RWPE2 (cell line): ENCODE data around the gene SKAP1.
"Not testable (repeated sequence)": the region's sequence is repeated elsewhere in the genome, so short reads cannot be mapped to it uniquely, and the experiment has no call there.

ENCODE experiments used
- ATAC-seq: fragments of 200-7000 bp; cut with Tn5 transposase; 3 replicates; pipeline ENCODE4 v1.9.1; 2021; ENCODE audit warnings: low read depth
- DNase-seq: peaks from one replicate; pipeline ENCODE4 v3.0.0-alpha.2; 2020; ENCODE audit warnings: low spot score
- H3K27ac ChIP-seq: fragments of 450-650 bp; 2 replicates; pipeline ENCODE4 v1.5.1; 2017; ENCODE audit warnings: mild to moderate bottlenecking; ENCODE audit not compliant: poor library complexity, severe bottlenecking
- H3K27me3 ChIP-seq: fragments of 250-450 bp; sonication (Bioruptor Pico); 2 replicates; pipeline ENCODE4 v1.5.1; 2021; ENCODE audit warnings: mild to moderate bottlenecking, moderate library complexity; ENCODE audit not compliant: insufficient read depth, poor library complexity, severe bottlenecking
- H3K36me3 ChIP-seq: fragments of 250-450 bp; sonication (Bioruptor Pico); 2 replicates; pipeline ENCODE4 v1.5.1; 2020; ENCODE audit warnings: low read depth, mild to moderate bottlenecking, moderate library complexity
- H3K4me1 ChIP-seq: fragments of 250-450 bp; sonication (Bioruptor Pico); 2 replicates; pipeline ENCODE4 v1.5.1; 2021; ENCODE audit warnings: mild to moderate bottlenecking, moderate library complexity; ENCODE audit not compliant: insufficient read depth, poor library complexity, severe bottlenecking
- H3K4me3 ChIP-seq: fragments of 250-450 bp; sonication (Bioruptor Pico); 2 replicates; pipeline ENCODE4 v1.5.1; 2021; ENCODE audit warnings: mild to moderate bottlenecking, moderate library complexity; ENCODE audit not compliant: severe bottlenecking
- H3K9me3 ChIP-seq: fragments of 250-450 bp; sonication (Bioruptor Pico); 2 replicates; pipeline ENCODE4 v1.5.1; 2021; ENCODE audit warnings: mild to moderate bottlenecking, moderate library complexity; ENCODE audit not compliant: severe bottlenecking
- TF ChIP-seq, protein P1 (sequence below): fragments of 450-650 bp; IDR thresholded peaks from one replicate; pipeline ENCODE4 v1.5.1; 2017; ENCODE audit warnings: mild to moderate bottlenecking, moderate library complexity; ENCODE audit not compliant: poor library complexity, severe bottlenecking

The SKAP1 gene

DNA sequence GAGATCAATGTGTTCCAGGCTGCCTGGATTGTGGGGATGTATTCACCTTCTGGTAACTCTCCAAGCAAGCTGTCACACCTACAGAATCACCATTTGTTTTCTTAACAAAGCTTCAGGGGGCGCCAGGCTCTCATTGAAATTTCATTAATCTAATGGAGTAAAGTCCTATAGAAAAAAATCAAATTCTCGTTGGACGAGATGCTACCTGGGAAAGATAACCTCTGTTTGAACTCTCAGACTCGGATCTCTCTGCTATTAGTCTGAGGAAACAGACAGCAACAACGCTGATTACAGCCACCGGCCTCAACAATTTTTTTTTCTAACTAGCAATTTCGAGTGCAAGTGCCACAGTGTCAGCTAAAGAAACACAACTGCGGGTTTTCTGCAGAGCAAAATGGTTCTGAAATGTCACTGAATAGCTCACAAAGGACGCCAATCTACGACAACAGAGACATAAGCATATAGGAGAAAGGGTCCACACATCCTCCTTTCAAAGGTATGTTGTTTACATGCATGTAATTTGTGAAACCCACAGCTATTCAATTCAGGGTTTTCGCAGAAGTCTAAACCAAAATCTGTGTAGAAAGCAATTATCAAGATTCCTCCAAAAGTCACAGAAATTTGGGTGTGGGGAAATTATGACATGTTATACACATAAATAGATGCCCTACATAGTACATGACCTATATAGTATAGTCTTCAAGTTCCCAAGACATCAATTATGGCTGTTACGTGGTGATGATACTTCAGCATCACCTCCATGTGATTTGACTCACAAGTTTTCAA is 135.8 kb downstream of the SKAP1 start:
- H3K27ac ChIP-seq = no peak overlapping the region

GRCh38 chr17:48293319-48294019 is 136.5 kb downstream of the SKAP1 start:
- no peak overlapping the region for H3K4me3 ChIP-seq
- H3K36me3 ChIP-seq = no peaks in the 10 kb centered on the region
- TF ChIP-seq, protein P1, sequence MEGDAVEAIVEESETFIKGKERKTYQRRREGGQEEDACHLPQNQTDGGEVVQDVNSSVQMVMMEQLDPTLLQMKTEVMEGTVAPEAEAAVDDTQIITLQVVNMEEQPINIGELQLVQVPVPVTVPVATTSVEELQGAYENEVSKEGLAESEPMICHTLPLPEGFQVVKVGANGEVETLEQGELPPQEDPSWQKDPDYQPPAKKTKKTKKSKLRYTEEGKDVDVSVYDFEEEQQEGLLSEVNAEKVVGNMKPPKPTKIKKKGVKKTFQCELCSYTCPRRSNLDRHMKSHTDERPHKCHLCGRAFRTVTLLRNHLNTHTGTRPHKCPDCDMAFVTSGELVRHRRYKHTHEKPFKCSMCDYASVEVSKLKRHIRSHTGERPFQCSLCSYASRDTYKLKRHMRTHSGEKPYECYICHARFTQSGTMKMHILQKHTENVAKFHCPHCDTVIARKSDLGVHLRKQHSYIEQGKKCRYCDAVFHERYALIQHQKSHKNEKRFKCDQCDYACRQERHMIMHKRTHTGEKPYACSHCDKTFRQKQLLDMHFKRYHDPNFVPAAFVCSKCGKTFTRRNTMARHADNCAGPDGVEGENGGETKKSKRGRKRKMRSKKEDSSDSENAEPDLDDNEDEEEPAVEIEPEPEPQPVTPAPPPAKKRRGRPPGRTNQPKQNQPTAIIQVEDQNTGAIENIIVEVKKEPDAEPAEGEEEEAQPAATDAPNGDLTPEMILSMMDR = no peak
- DNase-seq (no peak), ATAC-seq (no peak)
- no peaks in the 10 kb centered on the region for H3K9me3 ChIP-seq
- H3K27me3 ChIP-seq = no peaks in the 10 kb centered on the region
- no peak overlapping the region for H3K27ac ChIP-seq
- peaks cover 12% of the 10 kb centered on the region for H3K4me1 ChIP-seq

More for the DNA sequence above, 135.8 kb downstream of the SKAP1 start:
- Histone ChIP-seq H3K4me1 (peaks cover 9% of the 10 kb centered on the region), H3K36me3 (no peaks in the 10 kb centered on the region), H3K4me3 (no peak overlapping the region), H3K27me3 (no peaks in the 10 kb centered on the region), H3K9me3 (no peaks in the 10 kb centered on the region)
- DNase-seq = no peak
- no peak for ATAC-seq
- TF ChIP-seq, protein P1 = no peak

DNA sequence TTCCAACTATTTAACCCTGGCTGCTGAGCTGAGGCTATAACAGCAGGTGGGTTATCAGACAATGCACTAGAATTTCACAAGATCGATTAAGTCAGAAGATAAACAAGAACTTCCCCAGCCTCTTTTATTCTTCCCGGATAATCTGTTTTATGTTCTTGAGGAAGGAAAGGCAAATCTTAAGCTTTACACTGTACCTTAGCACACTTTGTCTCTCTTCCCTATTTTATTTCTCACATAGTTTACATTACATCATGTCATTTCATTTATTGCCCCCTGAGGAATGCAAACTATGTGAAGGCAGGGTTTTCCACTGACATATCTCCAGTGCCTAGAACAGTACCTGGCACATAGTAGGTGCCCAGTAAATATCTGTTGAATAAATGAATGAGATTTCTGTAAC is 139.6 kb downstream of the SKAP1 start:
- Histone ChIP-seq H3K27me3 (no peaks in the 10 kb centered on the region), H3K36me3 (no peaks in the 10 kb centered on the region), H3K27ac (no peak overlapping the region), H3K4me3 (no peak overlapping the region), H3K9me3 (no peaks in the 10 kb centered on the region), H3K4me1 (peaks cover 10% of the 10 kb centered on the region)
- ATAC-seq (no peak), DNase-seq (no peak)
- TF ChIP-seq, protein P1 = no peak

- H3K4me3 ChIP-seq, ATAC-seq, DNase-seq: not testable (repeated sequence)
Observed at GRCh38 chr17:48286917-48287316, 143.1 kb downstream of the SKAP1 start.

GRCh38 chr17:48285614-48286013 is 144.4 kb downstream of the SKAP1 start:
- Histone ChIP-seq H3K9me3 (no peaks in the 10 kb centered on the region), H3K4me3 (no peak overlapping the region), H3K4me1 (peaks cover 3% of the 10 kb centered on the region), H3K27me3 (no peaks in the 10 kb centered on the region), H3K27ac (no peak overlapping the region), H3K36me3 (no peaks in the 10 kb centered on the region)
- TF ChIP-seq, protein P1 = no peak
- no peak for ATAC-seq
- DNase-seq = no peak

More at GRCh38 chr17:48286917-48287316, 143.1 kb downstream of the SKAP1 start:
- H3K36me3 ChIP-seq, H3K4me1 ChIP-seq, H3K27me3 ChIP-seq, H3K27ac ChIP-seq, H3K9me3 ChIP-seq: not testable (repeated sequence)
